HCT116 (cell line): ENCODE measurements around the gene LAD1. TPM values are rescaled to one million over a fixed set of nuclear protein-coding genes. Genes with fewer than 3 reads are reported as not detected.

Experiments used
- ATAC-seq: fragments of 200-7000 bp; cut with Tn5 transposase; 2 replicates; pipeline ENCODE4 v1.9.1; 2020; ENCODE audit warnings: mild to moderate bottlenecking, moderate library complexity
- BruUV-seq: library from RNA; stranded (reverse); fragments of 400-500 nt; replicated peaks from 2 replicates; lab custom pipeline; 2021; lab: Mats Ljungman, UMichigan
- CTCF ChIA-PET: fragments of 300-600 bp; sonication (Branson Sonifier 250); formaldehyde crosslinking; loops from one replicate; lab custom pipeline; 2021; ENCODE audit warnings: antibody characterized with exemption; lab: Charles Lee
- POLR2A ChIA-PET: fragments of 300-600, 350-600 bp; sonication (Branson Sonifier 250); formaldehyde crosslinking; loops from one replicate; lab custom pipeline; 2021; ENCODE audit warnings: antibody characterized with exemption; lab: Charles Lee
- RAD21 ChIA-PET, 2 experiments: fragments of 300-600 bp; sonication (Branson Sonifier 250); formaldehyde crosslinking; loops; one replicate each; lab custom pipeline; 2023; ENCODE audit warnings: low total read pairs in 2 of 2; ENCODE audit not compliant: uncharacterized antibody in 2 of 2, unreplicated experiment in 2 of 2, low non-redundant PET in 1 of 2; lab: Charles Lee
- DNase-seq: peaks from one replicate; pipeline ENCODE4 v3.0.0-alpha.2; 2010; ENCODE audit warnings: low read depth, low spot score
- H2AFZ ChIP-seq: fragments of 200-600 bp; shearing (Covaris generic), sonication (generic); 2 replicates; pipeline ENCODE4 v1.6.1; 2017; ENCODE audit warnings: low read depth, mixed run types, mixed read lengths, antibody characterized with exemption, low read length; ENCODE audit not compliant: poor library complexity, severe bottlenecking
- H3K27ac ChIP-seq: 2 replicates; pipeline ENCODE4 v1.5.1; 2012; ENCODE audit warnings: low read depth, low read length
- H3K27me3 ChIP-seq: fragments of 200-600 bp; sonication (generic); 2 replicates; pipeline ENCODE4 v1.6.1; 2016; ENCODE audit warnings: mixed run types, low read length, mixed read lengths; ENCODE audit not compliant: insufficient read depth
- H3K36me3 ChIP-seq, 2 experiments: fragments of 200-500 bp in 1 of 2; fragments of 200-600 bp in 1 of 2; sonication (Bioruptor generic) in 1 of 2; sonication (generic) in 1 of 2; 2 replicates each; pipeline versions ENCODE4 v1.5.1 to v1.6.1; 2014 to 2016; ENCODE audit warnings: low read length in 2 of 2, inconsistent platforms in 1 of 2, mixed read lengths in 1 of 2, mixed run types in 1 of 2; ENCODE audit not compliant: insufficient read depth in 2 of 2, control insufficient read depth in 1 of 2
- H3K4me1 ChIP-seq, 2 experiments: fragments of 200-600 bp in 1 of 2; sonication (generic) in 1 of 2; 2 replicates each; pipeline versions ENCODE4 v1.5.1 to v1.6.1; 2012 to 2017; ENCODE audit warnings: low read length in 2 of 2, inconsistent platforms in 1 of 2, mild to moderate bottlenecking in 1 of 2, mixed read lengths in 1 of 2, mixed run types in 1 of 2, moderate library complexity in 1 of 2; ENCODE audit not compliant: insufficient read depth in 2 of 2, control insufficient read depth in 1 of 2
- H3K4me2 ChIP-seq: fragments of 200-600 bp; sonication (generic); 2 replicates; pipeline ENCODE4 v1.6.1; 2017; ENCODE audit warnings: mixed run types, low read length, mixed read lengths
- H3K4me3 ChIP-seq, 2 experiments: fragments of 200-600 bp in 1 of 2; sonication (generic) in 1 of 2; replicated peaks in 1 of 2; 2 replicates each; pipeline ENCODE4 v1.5.1; 2011 to 2016; ENCODE audit warnings: low read length in 2 of 2, control low read depth in 1 of 2, low read depth in 1 of 2, mild to moderate bottlenecking in 1 of 2, mixed read lengths in 1 of 2, mixed run types in 1 of 2
- H3K79me2 ChIP-seq: fragments of 200-600 bp; sonication (generic); 2 replicates; pipeline ENCODE4 v1.6.1; 2017; ENCODE audit warnings: mild to moderate bottlenecking, mixed run types, low read length, moderate library complexity, mixed read lengths; ENCODE audit not compliant: insufficient read depth
- H3K9ac ChIP-seq: fragments of 200-600 bp; sonication (generic); 2 replicates; pipeline ENCODE4 v1.6.1; 2016; ENCODE audit warnings: low read length, mixed read lengths
- H3K9me2 ChIP-seq: fragments of 200-600 bp; sonication (generic), shearing (Covaris generic); 2 replicates; pipeline ENCODE4 v1.6.1; 2017; ENCODE audit warnings: mixed run types, mild to moderate bottlenecking, moderate library complexity; ENCODE audit not compliant: insufficient read depth
- H3K9me3 ChIP-seq, 2 experiments: fragments of 200-500 bp in 1 of 2; fragments of 200-600 bp in 1 of 2; sonication (Bioruptor generic) in 1 of 2; sonication (generic) in 1 of 2; 2 replicates each; pipeline ENCODE4 v1.6.1; 2014 to 2017; ENCODE audit warnings: low read length in 2 of 2, mixed read lengths in 2 of 2, inconsistent platforms in 1 of 2, low read depth in 1 of 2, mild to moderate bottlenecking in 1 of 2, mixed run types in 1 of 2, moderate library complexity in 1 of 2; ENCODE audit not compliant: control insufficient read depth in 1 of 2, insufficient read depth in 1 of 2
- H4K20me1 ChIP-seq: fragments of 200-600 bp; sonication (generic), shearing (Covaris generic); 2 replicates; pipeline ENCODE4 v1.6.1; 2017; ENCODE audit warnings: mixed run types, mild to moderate bottlenecking, moderate library complexity; ENCODE audit not compliant: insufficient read depth
- CEBPB ChIP-seq: IDR thresholded peaks from 2 replicates; pipeline ENCODE4 v1.6.1; 2012; ENCODE audit warnings: low read depth
- ELF1 ChIP-seq: IDR thresholded peaks from 2 replicates; pipeline ENCODE4 v1.6.1; 2012; ENCODE audit warnings: low read depth, borderline replicate concordance
- EZH2phosphoT487 ChIP-seq: fragments of 200-600 bp; IDR thresholded peaks from 2 replicates; pipeline ENCODE4 v1.6.1; 2018; ENCODE audit warnings: antibody characterized with exemption, borderline replicate concordance
- FOSL1 ChIP-seq: IDR thresholded peaks from 2 replicates; pipeline ENCODE4 v1.6.1; 2012; ENCODE audit warnings: low read depth
- POLR2A ChIP-seq: IDR thresholded peaks from 2 replicates; pipeline ENCODE4 v1.7.0; 2011; ENCODE audit warnings: borderline replicate concordance; ENCODE audit not compliant: insufficient read depth, insufficient read length; ENCODE audit errors: extremely low read depth
- RAD21 ChIP-seq: IDR thresholded peaks from 2 replicates; pipeline ENCODE4 v1.6.1; 2012; ENCODE audit warnings: low read depth, mild to moderate bottlenecking
- SIN3A ChIP-seq: IDR thresholded peaks from 2 replicates; pipeline ENCODE4 v1.6.1; 2012; ENCODE audit warnings: low read depth
- SP1 ChIP-seq: IDR thresholded peaks from 2 replicates; pipeline ENCODE4 v1.6.1; 2012; ENCODE audit warnings: low read depth
- SRF ChIP-seq: IDR thresholded peaks from 2 replicates; pipeline ENCODE4 v1.6.1; 2012; ENCODE audit warnings: low read depth
- TCF7L2 ChIP-seq: IDR thresholded peaks from 2 replicates; pipeline ENCODE4 v1.7.0; 2011; ENCODE audit warnings: borderline replicate concordance, inconsistent platforms; ENCODE audit not compliant: insufficient read depth, insufficient read length; ENCODE audit errors: extremely low read depth
- YY1 ChIP-seq: IDR thresholded peaks from 2 replicates; pipeline ENCODE4 v1.6.1; 2011; ENCODE audit warnings: low read length, low read depth, moderate library complexity, mild to moderate bottlenecking; ENCODE audit not compliant: insufficient replicate concordance; ENCODE audit errors: extremely low read depth
- ZFX ChIP-seq: fragments of 450-650 bp; IDR thresholded peaks from 2 replicates; pipeline ENCODE4 v1.6.1; 2017
- ZNF274 ChIP-seq: fragments of 200-500 bp; sonication (Bioruptor generic); IDR thresholded peaks from 2 replicates; pipeline ENCODE4 v1.6.1; 2014; ENCODE audit warnings: mild to moderate bottlenecking, low read depth, low read length, inconsistent platforms
- intact Hi-C: fragments of 100-400 bp; cut with micrococcal nuclease; formaldehyde crosslinking; loops from 2 replicates; pipeline ENCODE4 v1.10.0; 2022
- total RNA-seq: library from RNA; stranded (reverse); gene quantifications from one replicate; pipeline ENCODE4 v1.2.1, GENCODE V29; 2021; ENCODE audit not compliant: unreplicated experiment
- TF ChIP-seq, protein P1 (sequence below), 3 experiments: fragments of 200-600 bp in 1 of 3; sonication (generic) in 1 of 3; IDR thresholded peaks in 2 of 3; conservative IDR thresholded peaks in 1 of 3; 2 replicates each; pipeline ENCODE4 v1.5.1; 2012 to 2017; ENCODE audit warnings: low read depth in 2 of 3, low read length in 2 of 3, antibody characterized with exemption in 1 of 3, borderline replicate concordance in 1 of 3, control low read depth in 1 of 3, mild to moderate bottlenecking in 1 of 3, mixed read lengths in 1 of 3, mixed run types in 1 of 3, moderate library complexity in 1 of 3; ENCODE audit not compliant: insufficient read depth in 1 of 3

The LAD1 gene
- total RNA-seq, 1 experiment from 2014 or later = 56.1 TPM

DNA sequence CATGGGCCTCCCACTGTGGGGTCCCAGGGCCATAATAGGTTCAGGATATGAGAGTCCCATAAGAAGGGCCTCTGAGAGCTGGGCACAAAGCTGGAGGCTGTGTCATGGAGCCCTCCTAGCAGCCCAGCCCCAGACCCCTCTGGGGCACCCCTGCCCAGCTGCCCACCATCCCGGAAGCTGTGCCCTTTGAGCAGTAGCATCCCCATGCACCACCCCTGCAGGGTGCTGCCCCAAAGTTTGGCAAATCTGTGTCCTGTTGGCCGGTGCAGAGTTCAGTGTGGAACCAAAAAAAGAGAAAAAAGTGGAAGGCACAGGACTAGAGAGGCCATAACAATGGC lies 39.3 kb downstream of the LAD1 start:
- ChIA-PET POLR2A (interaction anchor here (1.3 kb wide), 1 partner anchor 101 kb away, joined by 3 read pairs; no protein-coding TSS in a partner anchor), CTCF (interaction anchor here (1.7 to 3.4 kb wide), 3 partner anchors 12 to 105 kb away, joined by 9 to 31 read pairs (median 15); no protein-coding TSS in a partner anchor), RAD21 (interaction anchor here in 1 of 2 experiments (1.3 kb wide), 1 partner anchor 106 kb away, joined by 3 read pairs; no protein-coding TSS in a partner anchor)
- H3K4me3 ChIP-seq = no peak overlapping the region
- H3K36me3 ChIP-seq = no peaks in the 10 kb centered on the region
- no peak overlapping the region for H3K9ac ChIP-seq
- H3K27me3 ChIP-seq = peaks cover 8% of the 10 kb centered on the region; the same call in 1 of the 2 replicates
- TF ChIP-seq TCF7L2 = no peak
- TF ChIP-seq, protein P1, sequence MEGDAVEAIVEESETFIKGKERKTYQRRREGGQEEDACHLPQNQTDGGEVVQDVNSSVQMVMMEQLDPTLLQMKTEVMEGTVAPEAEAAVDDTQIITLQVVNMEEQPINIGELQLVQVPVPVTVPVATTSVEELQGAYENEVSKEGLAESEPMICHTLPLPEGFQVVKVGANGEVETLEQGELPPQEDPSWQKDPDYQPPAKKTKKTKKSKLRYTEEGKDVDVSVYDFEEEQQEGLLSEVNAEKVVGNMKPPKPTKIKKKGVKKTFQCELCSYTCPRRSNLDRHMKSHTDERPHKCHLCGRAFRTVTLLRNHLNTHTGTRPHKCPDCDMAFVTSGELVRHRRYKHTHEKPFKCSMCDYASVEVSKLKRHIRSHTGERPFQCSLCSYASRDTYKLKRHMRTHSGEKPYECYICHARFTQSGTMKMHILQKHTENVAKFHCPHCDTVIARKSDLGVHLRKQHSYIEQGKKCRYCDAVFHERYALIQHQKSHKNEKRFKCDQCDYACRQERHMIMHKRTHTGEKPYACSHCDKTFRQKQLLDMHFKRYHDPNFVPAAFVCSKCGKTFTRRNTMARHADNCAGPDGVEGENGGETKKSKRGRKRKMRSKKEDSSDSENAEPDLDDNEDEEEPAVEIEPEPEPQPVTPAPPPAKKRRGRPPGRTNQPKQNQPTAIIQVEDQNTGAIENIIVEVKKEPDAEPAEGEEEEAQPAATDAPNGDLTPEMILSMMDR (IDR thresholded peaks at IDR 0.05 in 2 of 3, conservative IDR thresholded peaks at IDR 0.05 in 1 of 3; ENCODE audit: borderline replicate concordance in 1 of 3, insufficient read depth in 1 of 3, low read depth in 2 of 3, low read length in 2 of 3) = no peak
- TF ChIP-seq EZH2phosphoT487 = no peak
- no peak for TF ChIP-seq ZFX
- no peak for TF ChIP-seq SP1
- no peak for TF ChIP-seq FOSL1
- no peak for TF ChIP-seq SRF
- no peak for TF ChIP-seq CEBPB
- no peak for TF ChIP-seq YY1
- TF ChIP-seq POLR2A = no peak
- TF ChIP-seq RAD21 = no peak
- TF ChIP-seq SIN3A = no peak
- TF ChIP-seq ZNF274 = no peak
- TF ChIP-seq ELF1 = no peak
- no peak overlapping the region for H2AFZ ChIP-seq
- H3K4me2 ChIP-seq = no peak overlapping the region
- no peak overlapping the region for H3K27ac ChIP-seq
- no peaks in the 10 kb centered on the region for H3K4me1 ChIP-seq
- ATAC-seq (no peak), DNase-seq (no peak)
- no peaks in the 10 kb centered on the region for H3K9me3 ChIP-seq
- intact Hi-C loops = no loop called here
- H4K20me1 ChIP-seq = no peaks in the 10 kb centered on the region
- no TSS peak for BruUV-seq
- no peaks in the 10 kb centered on the region for H3K9me2 ChIP-seq
- H3K79me2 ChIP-seq = no peaks in the 10 kb centered on the region
